ENCODE data around the gene RSPH1. TPM values are rescaled to one million over a fixed set of nuclear protein-coding genes. Genes with fewer than 3 reads are reported as not detected.

Gene RSPH1
- total and polyA plus RNA-seq, 2 of the 8 experiments (the other 6 are each of a cell fraction or from before 2014, with no cell fraction given) = 0.24 TPM; not detected in 1

DNA sequence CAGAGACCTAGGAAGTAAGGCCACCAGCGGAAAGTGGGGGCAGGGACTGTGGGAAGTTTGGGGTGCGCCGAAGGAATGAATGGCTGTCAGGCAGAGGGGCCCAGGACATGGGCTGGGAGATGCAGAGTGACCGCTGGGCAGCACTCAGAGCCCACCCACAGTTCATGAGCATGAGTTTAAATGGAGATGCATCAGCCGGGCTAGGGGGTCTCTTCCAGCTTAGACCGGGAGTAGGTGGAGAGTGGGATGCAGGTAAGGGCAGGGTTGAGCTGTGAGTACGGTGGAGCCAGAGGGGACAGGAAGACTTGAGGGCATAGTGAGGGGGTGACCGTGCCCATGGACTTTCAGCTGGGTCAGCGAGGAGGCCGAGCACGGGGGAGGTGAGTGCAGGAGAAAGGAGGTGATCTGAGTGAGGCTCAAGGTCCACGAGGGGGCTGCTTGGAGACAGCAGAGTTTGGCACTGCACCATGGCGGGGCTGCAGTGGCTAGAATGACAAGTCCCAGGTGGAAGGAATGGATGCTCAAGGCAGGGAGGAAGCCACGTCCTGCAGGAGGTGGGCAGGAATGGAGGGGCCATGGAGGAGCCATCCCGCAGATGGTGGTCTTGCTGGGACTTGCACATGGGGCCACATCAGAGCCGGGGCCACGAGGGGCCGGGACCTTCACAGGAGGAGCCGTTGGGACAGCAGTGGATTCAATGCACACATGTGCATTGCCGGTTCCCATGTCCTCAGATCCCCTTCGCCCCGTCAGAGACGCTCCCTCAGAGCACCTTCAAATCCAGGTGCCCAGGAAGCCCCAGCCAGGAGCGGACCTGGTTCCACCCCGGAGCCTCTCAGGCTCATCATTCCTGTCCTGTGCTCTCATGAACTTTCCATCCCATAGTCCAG lies 57.5 kb downstream of the RSPH1 start:
- Histone ChIP-seq H3K79me2 (ENCODE audit: control insufficient read depth in 1 of 2, insufficient read depth in 2 of 2, low read length in 2 of 2) (no peaks in the 10 kb centered on the region), H3K4me1 (replicated peaks in 1 of 4; ENCODE audit: control insufficient read depth in 3 of 4, insufficient read depth in 4 of 4, low read length in 3 of 4) (no peaks in the 10 kb centered on the region), H4K20me1 (replicated peaks in 1 of 2; ENCODE audit: control insufficient read depth in 1 of 2, insufficient read depth in 2 of 2, low read length in 2 of 2) (peaks cover 0 to 7% of the 10 kb centered on the region in 2 experiments), H3K18ac (ENCODE audit: extremely low read depth, low read length) (no peak overlapping the region), H2BK20ac (ENCODE audit: low read length) (no peak overlapping the region), H3K9ac (replicated peaks in 1 of 4; ENCODE audit: extremely low read depth in 1 of 4, low read depth in 3 of 4, low read length in 3 of 4) (no peak overlapping the region), H3K56ac (replicated peaks; ENCODE audit: insufficient read length, low read depth, low read length) (no peak overlapping the region), H3K27ac (ENCODE audit: low read depth, low read length) (no peak overlapping the region), H3K23ac (ENCODE audit: insufficient read length) (no peak overlapping the region), H2BK12ac (ENCODE audit: low read depth, low read length) (no peak overlapping the region), H2AFZ (ENCODE audit: low read length) (no peak overlapping the region), H3K23me2 (ENCODE audit: low read depth, low read length) (peaks cover 6% of the 10 kb centered on the region; the same call in 1 of the 2 replicates), H2BK5ac (ENCODE audit: low read depth, low read length) (no peak overlapping the region), H3K36me3 (ENCODE audit: control insufficient read depth in 2 of 4, insufficient read depth in 4 of 4, low read length in 3 of 4) (no peaks in the 10 kb centered on the region), H3K4ac (replicated peaks; ENCODE audit: insufficient read length, low read depth, low read length) (no peak overlapping the region), H3K9me3 (ENCODE audit: insufficient read depth in 2 of 2, low read depth in 1 of 2, low read length in 1 of 2) (no peaks in the 10 kb centered on the region), H2BK120ac (replicated peaks; ENCODE audit: low read depth, low read length) (no peak overlapping the region), H4K5ac (ENCODE audit: insufficient read length, low read depth, low read length) (no peak overlapping the region), H3K79me1 (ENCODE audit: low read depth, low read length) (no peaks in the 10 kb centered on the region), H3K14ac (ENCODE audit: insufficient read length) (no peak overlapping the region), H4K91ac (replicated peaks; ENCODE audit: insufficient read length, low read length) (no peak overlapping the region), H2BK15ac (ENCODE audit: low read length) (no peak overlapping the region), H3K27me3 (replicated peaks in 1 of 4; ENCODE audit: control insufficient read depth in 3 of 4, extremely low read depth in 1 of 4, insufficient read depth in 3 of 4, low read length in 3 of 4) (no peaks in the 10 kb centered on the region), H3K4me3 (ENCODE audit: extremely low read depth in 1 of 4, insufficient read depth in 2 of 4, low read depth in 3 of 4, low read length in 4 of 4) (no peak overlapping the region), H2AK5ac (ENCODE audit: low read depth, low read length) (no peak overlapping the region), H4K8ac (ENCODE audit: extremely low read depth, insufficient read depth, low read length) (no peak overlapping the region), H3K4me2 (ENCODE audit: insufficient read depth in 1 of 2, low read depth in 2 of 2, low read length in 2 of 2) (no peak overlapping the region)
- DNase-seq (ENCODE audit: low read depth in 1 of 2, low spot score in 2 of 2) = no peak
- ChIA-PET CTCF (ENCODE audit: partially characterized antibody) (interaction anchor here (1.0 to 1.2 kb wide), 4 partner anchors 15 to 127 kb away, joined by 3 to 5 read pairs (median 4); no protein-coding TSS in a partner anchor), POLR2A (ENCODE audit: partially characterized antibody) (no interaction called here)
- FAIRE-seq = no peak
- no peak for TF ChIP-seq KDM1A (IDR thresholded peaks at IDR 0.05; ENCODE audit: borderline replicate concordance, low read length)
- TF ChIP-seq CEBPB (IDR thresholded peaks at IDR 0.05; ENCODE audit: low read depth, low read length) = no peak
- no peak for TF ChIP-seq POLR2A (IDR thresholded peaks at IDR 0.05; ENCODE audit: control extremely low read depth in 1 of 2, low read depth in 2 of 2, low read length in 2 of 2)
- no peak for TF ChIP-seq MAFK (IDR thresholded peaks at IDR 0.05; ENCODE audit: low read depth, low read length)
- no peak for TF ChIP-seq CHD1 (IDR thresholded peaks at IDR 0.05; ENCODE audit: low read depth, low read length)
- TF ChIP-seq, protein P1, sequence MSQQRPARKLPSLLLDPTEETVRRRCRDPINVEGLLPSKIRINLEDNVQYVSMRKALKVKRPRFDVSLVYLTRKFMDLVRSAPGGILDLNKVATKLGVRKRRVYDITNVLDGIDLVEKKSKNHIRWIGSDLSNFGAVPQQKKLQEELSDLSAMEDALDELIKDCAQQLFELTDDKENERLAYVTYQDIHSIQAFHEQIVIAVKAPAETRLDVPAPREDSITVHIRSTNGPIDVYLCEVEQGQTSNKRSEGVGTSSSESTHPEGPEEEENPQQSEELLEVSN (IDR thresholded peaks at IDR 0.05) = no peak
- WGBS, 2 experiments (ENCODE audit: extremely low coverage in 1 of 2, insufficient coverage in 1 of 2, insufficient read length in 1 of 2, insufficient replicate concordance in 2 of 2, low coverage in 1 of 2, low lambda C conversion rate in 2 of 2, missing lambda C conversion rate in 1 of 2) = 86% methylated on average over 25 of the region's 25 CpGs; no CpG with 5 or more reads in 1 of the 2 experiments

Measured in H1 (cell line).